Thymus (tissue), 11 donors: ENCODE results near the gene TRIO. TPM values are rescaled to one million over a fixed set of nuclear protein-coding genes. Genes with fewer than 3 reads are reported as not detected.

Experiments
- DNase-seq, 9 donors: peaks; one replicate each; pipeline ENCODE4 v3.0.0-alpha.2; 2013; ENCODE audit warnings: low spot score in 9 of 9, low read depth in 6 of 9, missing footprints in 1 of 9
- H3K27ac ChIP-seq, 2 donors: one replicate each; pipeline ENCODE4 v1.5.1; 2013; ENCODE audit warnings: control low read depth in 1 of 2, low read depth in 1 of 2, low read length in 1 of 2, mild to moderate bottlenecking in 1 of 2, moderate library complexity in 1 of 2
- H3K27me3 ChIP-seq, 2 donors: one replicate each; pipeline ENCODE4 v1.5.1; 2013; ENCODE audit warnings: low read length in 1 of 2; ENCODE audit not compliant: control insufficient read depth in 2 of 2, insufficient read depth in 1 of 2
- H3K36me3 ChIP-seq, 2 donors: one replicate each; pipeline ENCODE4 v1.5.1; 2013; ENCODE audit warnings: low read length in 1 of 2, mild to moderate bottlenecking in 1 of 2, moderate library complexity in 1 of 2; ENCODE audit not compliant: control insufficient read depth in 2 of 2, insufficient read depth in 2 of 2
- H3K4me1 ChIP-seq, 2 donors: one replicate each; pipeline ENCODE4 v1.5.1; 2013; ENCODE audit warnings: low read length in 2 of 2; ENCODE audit not compliant: control insufficient read depth in 2 of 2, insufficient read depth in 2 of 2
- H3K4me3 ChIP-seq, 2 donors: one replicate each; pipeline ENCODE4 v1.5.1; 2013; ENCODE audit warnings: low read length in 2 of 2, control low read depth in 1 of 2, mild to moderate bottlenecking in 1 of 2
- H3K9me3 ChIP-seq, 2 donors: one replicate each; pipeline ENCODE4 v1.5.1; 2013; ENCODE audit warnings: low read length in 1 of 2, mild to moderate bottlenecking in 1 of 2; ENCODE audit not compliant: control insufficient read depth in 2 of 2, insufficient read depth in 1 of 2
- WGBS: extraction: QIAGEN DNeasy Blood & Tissue Kit; methylation state at CpG from one replicate; pipeline ENCODE4 v1.1.7; 2013; 5-methylcytosine and 5-hydroxymethylcytosine counted together
- polyA plus RNA-seq: library from polyadenylated mRNA; stranded (reverse); fragments of 200-250 nt; gene quantifications from one replicate; pipeline ENCODE4 v1.2.3, GENCODE V29; 2013
- total RNA-seq: library from RNA; stranded (reverse); fragments of 120-200 nt; gene quantifications from one replicate; pipeline ENCODE4 v1.2.4, GENCODE V29; 2013
- donor health status: healthy.

TRIO gene
- total and polyA plus RNA-seq, 2 donors, result 26.9 to 52.1 TPM

- Histone ChIP-seq H3K36me3 (peaks cover 0 to 15% of the 10 kb centered on the region in 2 donors), H3K27me3 (no peaks in the 10 kb centered on the region)
- 98% methylated on average over 5 of the region's 5 CpGs for WGBS
Measured at GRCh38 chr5:14308384-14309154, 165.4 kb downstream of the TRIO start.

GRCh38 chr5:14309199-14309598 lies 166.1 kb downstream of the TRIO start:
- Histone ChIP-seq H3K4me1 (no peaks in the 10 kb centered on the region), H3K4me3 (no peak overlapping the region), H3K36me3 (peaks cover 0 to 15% of the 10 kb centered on the region in 2 donors), H3K9me3 (no peaks in the 10 kb centered on the region), H3K27me3 (no peaks in the 10 kb centered on the region), H3K27ac (no peak overlapping the region)
- DNase-seq, result no peak

More at GRCh38 chr5:14308384-14309154, 165.4 kb downstream of the TRIO start:
- H3K4me3 ChIP-seq, result no peak overlapping the region
- H3K4me1 ChIP-seq, result no peaks in the 10 kb centered on the region
- H3K27ac ChIP-seq, result no peak overlapping the region
- H3K9me3 ChIP-seq, result no peaks in the 10 kb centered on the region
- DNase-seq, result no peak

- H3K27ac ChIP-seq, result no peak overlapping the region
- H3K27me3 ChIP-seq, result no peaks in the 10 kb centered on the region
- no peaks in the 10 kb centered on the region for H3K4me1 ChIP-seq
- H3K36me3 ChIP-seq, result peaks cover 0 to 13% of the 10 kb centered on the region in 2 donors
- no peak overlapping the region for H3K4me3 ChIP-seq
- no peaks in the 10 kb centered on the region for H3K9me3 ChIP-seq
- no peak for DNase-seq
- WGBS, result 95% methylated on average over 8 of the region's 8 CpGs
Measured at GRCh38 chr5:14309878-14310531, 166.9 kb downstream of the TRIO start.

DNA sequence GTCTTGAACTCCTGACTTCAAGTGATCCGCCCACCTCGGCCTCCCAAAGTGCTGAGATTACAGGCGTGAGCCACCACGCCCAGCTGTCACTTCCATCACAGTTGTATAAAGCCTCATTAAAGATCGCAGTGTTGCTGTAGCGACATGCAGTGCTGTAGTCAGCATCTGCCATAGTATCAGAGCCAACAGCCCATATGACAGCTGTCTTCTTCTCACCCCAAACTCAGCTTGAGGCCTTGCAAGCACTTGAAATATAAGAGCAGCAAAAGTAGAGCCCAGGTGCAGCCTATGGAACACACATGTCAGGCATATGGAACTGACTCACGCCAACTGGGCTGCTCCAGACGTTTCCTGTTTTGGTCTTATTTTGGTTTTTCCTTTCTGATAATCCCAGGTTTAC lies 167.8 kb downstream of the TRIO start:
- H3K27ac ChIP-seq, result no peak overlapping the region
- H3K36me3 ChIP-seq, result peaks cover 0 to 13% of the 10 kb centered on the region in 2 donors

GRCh38 chr5:14313986-14314690 lies 171.0 kb downstream of the TRIO start:
- no peaks in the 10 kb centered on the region for H3K4me1 ChIP-seq
- no peaks in the 10 kb centered on the region for H3K27me3 ChIP-seq
- H3K27ac ChIP-seq, result no peak overlapping the region
- WGBS, result 95% methylated on average over 4 of the region's 4 CpGs
- peaks cover 6 to 28% of the 10 kb centered on the region in 2 donors for H3K36me3 ChIP-seq
- peaks cover 0 to 3% of the 10 kb centered on the region in 2 donors for H3K9me3 ChIP-seq
- DNase-seq, result no peak
- no peak overlapping the region for H3K4me3 ChIP-seq

More for the DNA sequence above, 167.8 kb downstream of the TRIO start:
- WGBS, result 94% methylated on average over 8 of the region's 8 CpGs
- H3K4me1 ChIP-seq, result no peaks in the 10 kb centered on the region
- no peaks in the 10 kb centered on the region for H3K9me3 ChIP-seq
- H3K4me3 ChIP-seq, result no peak overlapping the region
- no peaks in the 10 kb centered on the region for H3K27me3 ChIP-seq
- DNase-seq, result peak in 1 of 9 donors; percentile 10

DNA sequence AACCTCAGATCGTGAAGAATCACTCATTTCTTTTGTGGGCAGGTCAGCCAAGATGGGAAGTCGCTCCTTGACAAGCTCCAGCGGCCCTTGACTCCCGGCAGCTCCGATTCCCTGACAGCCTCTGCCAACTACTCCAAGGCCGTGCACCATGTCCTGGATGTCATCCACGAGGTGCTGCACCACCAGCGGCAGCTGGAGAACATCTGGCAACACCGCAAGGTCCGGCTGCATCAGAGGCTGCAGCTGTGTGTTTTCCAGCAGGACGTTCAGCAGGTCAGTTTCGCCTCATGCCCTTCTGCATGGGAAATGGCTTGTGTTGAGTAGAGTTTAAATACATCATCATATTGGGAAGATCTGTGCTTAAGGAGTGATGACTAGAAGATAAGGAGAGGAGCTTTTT lies 173.3 kb downstream of the TRIO start:
- 98% methylated on average over 12 of the region's 12 CpGs for WGBS
- Histone ChIP-seq H3K4me3 (no peak overlapping the region), H3K27ac (no peak overlapping the region), H3K27me3 (no peaks in the 10 kb centered on the region), H3K36me3 (peaks cover 11 to 20% of the 10 kb centered on the region in 2 donors), H3K4me1 (no peaks in the 10 kb centered on the region), H3K9me3 (peaks cover 0 to 3% of the 10 kb centered on the region in 2 donors)
- DNase-seq, result no peak

DNA sequence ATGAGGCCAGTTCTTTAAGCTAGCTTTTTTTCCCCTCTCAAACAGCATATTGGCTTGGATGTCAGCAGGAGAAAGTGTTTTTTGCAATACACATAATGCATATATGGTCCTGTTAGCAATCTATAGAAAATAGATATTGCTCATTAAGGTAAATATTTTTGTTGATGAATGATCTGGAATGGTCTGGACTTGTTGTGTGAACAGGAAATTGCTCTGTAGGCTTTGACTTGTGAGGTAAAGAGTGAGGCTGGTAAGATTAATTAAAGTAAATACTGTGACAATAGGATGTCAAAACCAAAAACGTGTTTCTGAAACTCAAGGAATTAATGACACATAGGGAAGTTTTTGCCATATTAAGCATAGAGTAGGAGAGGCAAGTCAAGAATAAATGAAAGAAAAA lies 176.0 kb downstream of the TRIO start:
- H3K9me3 ChIP-seq, result peaks cover 0 to 3% of the 10 kb centered on the region in 2 donors
- H3K36me3 ChIP-seq, result peaks cover 11 to 27% of the 10 kb centered on the region in 2 donors
- no peak overlapping the region for H3K27ac ChIP-seq
- H3K4me3 ChIP-seq, result no peak overlapping the region
- no peak for DNase-seq
- WGBS, result 95% methylated on average over 1 of the region's 1 CpG
- no peaks in the 10 kb centered on the region for H3K4me1 ChIP-seq
- H3K27me3 ChIP-seq, result no peaks in the 10 kb centered on the region

DNA sequence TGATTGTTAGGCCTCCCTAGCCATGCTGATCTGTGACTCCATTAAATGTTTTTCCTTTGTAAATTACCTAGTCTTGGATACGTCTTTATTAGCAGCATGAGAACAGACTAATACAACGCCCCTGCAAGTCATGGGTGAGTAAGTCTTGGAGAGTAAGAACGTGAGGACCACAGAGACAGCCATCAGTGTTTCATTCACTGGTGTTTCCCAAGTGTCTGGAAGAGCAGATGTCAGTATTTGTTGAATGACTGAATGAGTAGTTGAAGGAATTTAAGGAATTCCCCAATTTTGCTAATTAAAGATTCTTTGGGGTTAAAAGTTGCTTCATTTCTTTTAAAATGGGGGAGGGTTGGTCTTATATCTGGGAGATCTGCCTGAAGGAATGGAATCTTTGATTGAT lies 178.8 kb downstream of the TRIO start:
- Histone ChIP-seq H3K27ac (no peak overlapping the region), H3K4me3 (no peak overlapping the region), H3K4me1 (no peaks in the 10 kb centered on the region), H3K9me3 (no peaks in the 10 kb centered on the region), H3K27me3 (no peaks in the 10 kb centered on the region), H3K36me3 (peaks cover 7 to 19% of the 10 kb centered on the region in 2 donors)
- no peak for DNase-seq
- WGBS, result 98% methylated on average over 3 of the region's 3 CpGs
